ENCODE measurements around the gene CNNM4. TPM values are rescaled to one million over a fixed set of nuclear protein-coding genes. Genes with fewer than 3 reads are reported as not detected.

CNNM4 gene
- polyA plus RNA-seq, 4 donors, result 1.6 to 30.0 (median 6.8) TPM

DNA sequence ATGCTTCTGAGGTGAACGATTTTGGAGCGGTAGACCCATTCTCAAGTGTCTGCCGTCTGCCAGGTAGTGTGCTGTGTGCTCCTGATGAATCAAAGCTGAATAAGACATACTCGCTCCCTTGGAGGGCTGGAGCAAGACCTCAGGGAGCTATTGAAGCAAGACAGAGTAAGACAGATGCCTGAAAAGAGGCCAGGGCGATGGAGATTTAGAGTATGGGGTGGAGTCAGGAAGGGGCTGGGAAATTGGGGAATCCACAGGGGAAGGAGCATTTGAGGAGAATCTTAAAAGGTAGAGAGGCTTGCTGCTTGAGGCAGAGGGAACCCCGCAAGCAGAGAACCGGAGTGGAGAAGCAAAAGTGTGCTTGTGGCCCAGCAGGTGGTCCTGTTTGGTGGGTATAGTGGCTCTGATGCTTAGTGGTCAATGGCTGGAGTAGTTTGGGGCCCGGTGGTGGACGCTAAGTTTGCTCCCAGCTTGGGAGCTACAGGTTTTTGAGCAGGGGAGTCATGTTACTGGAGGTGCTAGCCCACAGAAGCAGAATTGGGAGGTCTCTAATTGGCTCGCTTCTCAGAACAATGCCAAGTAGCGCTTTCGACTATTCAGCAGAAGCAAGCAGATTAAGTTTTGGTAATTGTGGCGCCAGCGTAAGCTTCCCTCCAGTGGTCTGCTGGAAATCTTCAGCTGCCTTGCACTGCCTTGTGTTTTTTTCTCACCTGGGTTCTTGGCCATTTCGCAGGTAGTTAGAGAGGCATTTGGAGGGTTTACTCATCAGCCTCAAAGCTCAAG lies 2.0 kb downstream of the CNNM4 start:
- 8 to 19% (median 14%) methylated on average over 15 of the region's 15 CpGs for WGBS, 3 donors
- H3K27me3 ChIP-seq (ENCODE audit: control insufficient read depth in 3 of 3, insufficient read depth in 3 of 3, low read length in 3 of 3), result no peaks in the 10 kb centered on the region
- H3K9me3 ChIP-seq (ENCODE audit: control insufficient read depth in 2 of 2, insufficient read depth in 1 of 2, low read depth in 1 of 2, low read length in 1 of 2), result no peaks in the 10 kb centered on the region
- DNase-seq, result peak; percentile 21 to 40
- peaks cover 0 to 15% (median 0%) of the 10 kb centered on the region in 3 donors for H3K36me3 ChIP-seq (ENCODE audit: control insufficient read depth in 3 of 3, insufficient read depth in 2 of 3, low read depth in 1 of 3, low read length in 3 of 3)
- no peak for FAIRE-seq
- peak overlapping the region; percentile 34 to 85 (median 67) for H3K27ac ChIP-seq (ENCODE audit: low read depth in 1 of 3, low read length in 2 of 3)
- peak overlapping the region; percentile 42 to 91 (median 71) for H3K4me3 ChIP-seq (ENCODE audit: low read depth in 1 of 3, low read length in 3 of 3)
- H3K4me1 ChIP-seq (ENCODE audit: control insufficient read depth in 3 of 3, insufficient read depth in 2 of 3, low read depth in 1 of 3, low read length in 2 of 3), result peaks cover 0 to 64% (median 6%) of the 10 kb centered on the region in 3 donors

DNA sequence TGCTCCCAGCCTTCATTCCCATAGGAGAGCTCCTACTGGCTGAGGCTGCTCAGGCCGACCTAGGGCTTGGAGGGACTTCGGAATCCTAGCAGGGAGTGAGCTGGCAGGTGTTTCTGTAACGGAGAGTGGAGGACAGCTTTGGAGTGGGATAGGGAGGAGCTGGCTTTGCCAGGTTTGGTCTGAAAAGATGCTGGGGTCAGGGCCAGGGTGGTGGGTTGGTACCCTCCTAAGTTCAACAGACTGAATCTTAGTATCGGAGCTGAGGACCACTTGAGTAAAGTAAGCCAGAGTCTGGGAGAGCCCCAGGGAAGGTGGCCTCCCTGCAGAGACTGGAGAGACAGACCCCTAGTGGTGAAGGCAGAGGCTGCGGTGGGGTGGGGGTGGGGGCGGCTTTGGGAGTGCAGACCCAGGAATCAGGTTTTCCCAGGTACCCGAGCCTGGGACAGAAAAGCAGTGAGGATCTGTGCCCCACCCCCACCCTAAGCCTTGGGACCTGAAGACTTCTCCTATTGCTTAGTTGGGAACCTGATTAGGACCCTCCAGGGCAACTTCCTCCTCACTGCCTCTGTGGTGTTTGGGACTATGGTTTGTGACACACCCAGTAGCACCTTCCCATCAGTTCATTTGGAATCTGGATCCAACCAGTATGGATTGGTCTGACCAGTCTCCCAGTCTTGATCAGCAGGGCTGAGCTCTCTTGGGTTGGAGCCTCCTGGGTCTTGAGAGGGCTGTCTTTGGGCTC lies 3.0 kb downstream of the CNNM4 start:
- Histone ChIP-seq H3K4me1 (ENCODE audit: control insufficient read depth in 3 of 3, insufficient read depth in 2 of 3, low read depth in 1 of 3, low read length in 2 of 3) (peaks cover 0 to 68% (median 6%) of the 10 kb centered on the region in 3 donors), H3K36me3 (ENCODE audit: control insufficient read depth in 3 of 3, insufficient read depth in 2 of 3, low read depth in 1 of 3, low read length in 3 of 3) (peaks cover 0 to 16% (median 0%) of the 10 kb centered on the region in 3 donors), H3K27ac (ENCODE audit: low read depth in 1 of 3, low read length in 2 of 3) (peak overlapping the region; percentile 56 to 85 (median 67)), H3K9me3 (ENCODE audit: control insufficient read depth in 2 of 2, insufficient read depth in 1 of 2, low read depth in 1 of 2, low read length in 1 of 2) (no peaks in the 10 kb centered on the region), H3K4me3 (ENCODE audit: low read depth in 1 of 3, low read length in 3 of 3) (peak overlapping the region; percentile 42 to 91 (median 71)), H3K27me3 (ENCODE audit: control insufficient read depth in 3 of 3, insufficient read depth in 3 of 3, low read length in 3 of 3) (no peaks in the 10 kb centered on the region)
- 6 to 18% (median 17%) methylated on average over 7 of the region's 7 CpGs for WGBS, 3 donors
- DNase-seq, result peak; percentile 69 to 81
- FAIRE-seq, result no peak

DNA sequence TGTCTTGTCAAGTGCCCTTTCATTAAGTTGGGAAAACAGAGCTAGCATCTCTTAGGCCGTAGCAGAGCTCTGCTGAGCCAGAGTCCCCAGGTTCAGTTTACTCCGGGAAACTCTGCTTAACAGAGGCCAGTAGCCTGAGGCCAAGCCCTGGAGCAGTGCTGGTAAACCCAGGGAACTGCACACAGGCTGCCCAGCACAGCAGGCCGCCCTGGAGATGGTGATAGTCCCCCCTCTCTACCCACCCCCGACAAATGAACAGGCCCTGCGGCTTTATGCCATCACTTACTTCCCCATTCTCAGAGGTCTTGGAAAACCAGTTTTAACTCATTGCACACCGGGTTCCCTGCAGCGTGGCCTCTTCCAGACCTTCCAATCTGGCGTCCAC lies 3.5 kb downstream of the CNNM4 start:
- H3K9me3 ChIP-seq (ENCODE audit: control insufficient read depth in 2 of 2, insufficient read depth in 1 of 2, low read depth in 1 of 2, low read length in 1 of 2), result no peaks in the 10 kb centered on the region
- H3K4me3 ChIP-seq (ENCODE audit: low read depth in 1 of 3, low read length in 3 of 3), result peak overlapping the region; percentile 42 to 91 (median 71)
- DNase-seq (peak in 1 of 2 donors; percentile 54), FAIRE-seq (no peak)
- H3K27ac ChIP-seq (ENCODE audit: low read depth in 1 of 3, low read length in 2 of 3), result peak overlapping the region; percentile 56 to 85 (median 67)
- peaks cover 0 to 18% (median 0%) of the 10 kb centered on the region in 3 donors for H3K36me3 ChIP-seq (ENCODE audit: control insufficient read depth in 3 of 3, insufficient read depth in 2 of 3, low read depth in 1 of 3, low read length in 3 of 3)
- WGBS, 3 donors, result 11 to 31% (median 29%) methylated on average over 8 of the region's 8 CpGs
- peaks cover 0 to 69% (median 6%) of the 10 kb centered on the region in 3 donors for H3K4me1 ChIP-seq (ENCODE audit: control insufficient read depth in 3 of 3, insufficient read depth in 2 of 3, low read depth in 1 of 3, low read length in 2 of 3)
- no peaks in the 10 kb centered on the region for H3K27me3 ChIP-seq (ENCODE audit: control insufficient read depth in 3 of 3, insufficient read depth in 3 of 3, low read length in 3 of 3)

DNA sequence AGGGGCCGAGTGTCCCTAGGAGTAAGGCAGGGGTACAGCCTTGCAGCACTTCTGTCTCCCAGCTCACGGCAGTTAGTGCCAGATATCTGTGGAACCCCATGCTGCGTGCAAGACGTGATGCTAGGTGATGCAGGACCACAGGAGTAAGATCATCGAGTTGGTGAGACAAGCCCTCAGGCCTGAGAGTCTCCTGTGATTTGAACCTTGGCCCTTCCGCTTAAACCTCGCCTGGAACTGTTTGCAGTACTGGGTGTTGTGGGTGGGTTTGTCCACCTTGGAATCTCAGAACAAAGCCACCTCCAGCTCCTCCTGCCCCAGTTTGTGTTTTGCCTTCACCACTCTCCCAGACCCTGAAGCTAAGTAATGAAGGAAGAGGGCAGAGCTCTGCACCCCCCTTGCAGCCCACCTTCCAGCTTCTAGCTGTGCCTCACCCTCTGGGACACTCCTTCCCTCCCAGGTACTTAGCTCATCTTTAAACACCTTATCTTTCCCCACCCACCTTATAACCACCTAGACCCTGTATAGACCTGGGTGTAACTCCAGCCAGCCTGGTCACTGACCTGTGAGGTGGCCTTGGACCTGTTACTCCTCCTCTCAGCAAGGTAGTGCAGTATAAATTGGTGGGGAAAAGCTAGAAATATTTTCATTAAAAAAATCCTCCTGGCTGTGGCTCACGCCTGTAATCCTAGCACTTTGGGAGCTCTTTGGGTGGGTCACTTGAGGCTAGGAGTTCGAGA lies 6.6 kb downstream of the CNNM4 start:
- WGBS, 3 donors, result 39 to 75% (median 43%) methylated on average over 9 of the region's 9 CpGs
- no peak for FAIRE-seq
- peaks cover 0 to 56% (median 8%) of the 10 kb centered on the region in 3 donors for H3K4me1 ChIP-seq (ENCODE audit: control insufficient read depth in 3 of 3, insufficient read depth in 2 of 3, low read depth in 1 of 3, low read length in 2 of 3)

DNA sequence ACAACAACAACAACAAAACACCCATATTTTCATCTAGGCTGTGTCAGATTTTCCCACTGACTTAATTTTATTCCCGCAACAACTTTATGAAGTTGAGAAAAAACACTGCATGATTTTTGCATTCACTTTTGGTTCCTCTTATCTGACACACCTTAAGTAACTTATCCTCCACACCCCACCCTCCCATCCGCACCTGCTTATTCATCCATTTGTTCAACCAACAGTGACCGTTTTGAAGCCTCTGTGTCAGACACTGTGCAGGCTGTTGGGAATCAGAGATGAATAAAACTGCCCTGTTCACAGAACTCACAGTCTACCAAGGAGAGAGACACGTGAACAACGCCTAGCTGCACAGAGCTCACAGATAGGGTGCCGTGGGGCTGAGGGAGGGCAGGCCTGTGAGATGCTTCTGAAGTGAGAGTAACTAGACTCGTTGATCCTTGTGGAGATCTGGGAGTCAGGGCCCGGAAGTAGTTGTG lies 7.4 kb downstream of the CNNM4 start:
- H3K27ac ChIP-seq (ENCODE audit: low read depth in 1 of 3, low read length in 2 of 3), result peak overlapping the region; percentile 7 to 93 (median 43)
- no peaks in the 10 kb centered on the region for H3K9me3 ChIP-seq (ENCODE audit: control insufficient read depth in 2 of 2, insufficient read depth in 1 of 2, low read depth in 1 of 2, low read length in 1 of 2)
- H3K27me3 ChIP-seq (ENCODE audit: control insufficient read depth in 3 of 3, insufficient read depth in 3 of 3, low read length in 3 of 3), result no peaks in the 10 kb centered on the region
- H3K4me1 ChIP-seq (ENCODE audit: control insufficient read depth in 3 of 3, insufficient read depth in 2 of 3, low read depth in 1 of 3, low read length in 2 of 3), result peaks cover 0 to 48% (median 8%) of the 10 kb centered on the region in 3 donors
- H3K36me3 ChIP-seq (ENCODE audit: control insufficient read depth in 3 of 3, insufficient read depth in 2 of 3, low read depth in 1 of 3, low read length in 3 of 3), result peaks cover 0 to 37% (median 0%) of the 10 kb centered on the region in 3 donors
- DNase-seq (peak; percentile 67 to 86), FAIRE-seq (no peak)
- 21 to 57% (median 36%) methylated on average over 8 of the region's 8 CpGs for WGBS, 3 donors
- H3K4me3 ChIP-seq (ENCODE audit: low read depth in 1 of 3, low read length in 3 of 3), result no peak overlapping the region

More for the DNA sequence above, 6.6 kb downstream of the CNNM4 start:
- no peaks in the 10 kb centered on the region for H3K27me3 ChIP-seq (ENCODE audit: control insufficient read depth in 3 of 3, insufficient read depth in 3 of 3, low read length in 3 of 3)
- peaks cover 0 to 33% (median 0%) of the 10 kb centered on the region in 3 donors for H3K36me3 ChIP-seq (ENCODE audit: control insufficient read depth in 3 of 3, insufficient read depth in 2 of 3, low read depth in 1 of 3, low read length in 3 of 3)
- no peak overlapping the region for H3K4me3 ChIP-seq (ENCODE audit: low read depth in 1 of 3, low read length in 3 of 3)
- peak; percentile 57 to 72 for DNase-seq
- H3K27ac ChIP-seq (ENCODE audit: low read depth in 1 of 3, low read length in 2 of 3), result peak overlapping the region; percentile 43 to 74 (median 49)
- H3K9me3 ChIP-seq (ENCODE audit: control insufficient read depth in 2 of 2, insufficient read depth in 1 of 2, low read depth in 1 of 2, low read length in 1 of 2), result no peaks in the 10 kb centered on the region

DNA sequence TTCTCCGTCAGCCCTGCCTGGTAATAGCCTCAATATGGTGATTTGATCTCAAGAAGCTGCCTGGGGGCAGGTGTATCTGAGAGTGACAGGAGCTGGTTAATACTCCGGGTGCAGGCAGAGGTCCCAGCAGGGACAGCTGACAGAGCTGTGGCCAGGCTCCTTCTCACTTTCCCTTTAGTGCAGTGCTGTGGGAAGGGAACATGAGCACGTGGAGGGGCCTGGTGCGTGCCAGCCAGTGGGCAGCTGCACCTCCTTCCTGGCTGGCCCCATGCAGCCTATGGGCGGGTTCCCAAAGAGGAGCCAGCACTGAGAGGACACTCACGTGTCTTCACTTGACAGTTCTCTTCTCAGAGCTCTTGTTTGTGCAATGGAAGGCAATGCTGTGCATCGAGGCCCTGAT lies 9.1 kb downstream of the CNNM4 start:
- DNase-seq (no peak), FAIRE-seq (no peak)
- 50 to 63% (median 62%) methylated on average over 7 of the region's 7 CpGs for WGBS, 3 donors
- H3K4me3 ChIP-seq (ENCODE audit: low read depth in 1 of 3, low read length in 3 of 3), result no peak overlapping the region
- H3K9me3 ChIP-seq (ENCODE audit: control insufficient read depth in 2 of 2, insufficient read depth in 1 of 2, low read depth in 1 of 2, low read length in 1 of 2), result no peaks in the 10 kb centered on the region
- no peaks in the 10 kb centered on the region for H3K27me3 ChIP-seq (ENCODE audit: control insufficient read depth in 3 of 3, insufficient read depth in 3 of 3, low read length in 3 of 3)
- H3K27ac ChIP-seq (ENCODE audit: low read depth in 1 of 3, low read length in 2 of 3), result no peak overlapping the region
- H3K4me1 ChIP-seq (ENCODE audit: control insufficient read depth in 3 of 3, insufficient read depth in 2 of 3, low read depth in 1 of 3, low read length in 2 of 3), result peaks cover 0 to 39% (median 4%) of the 10 kb centered on the region in 3 donors
- peaks cover 0 to 37% (median 0%) of the 10 kb centered on the region in 3 donors for H3K36me3 ChIP-seq (ENCODE audit: control insufficient read depth in 3 of 3, insufficient read depth in 2 of 3, low read depth in 1 of 3, low read length in 3 of 3)

DNA sequence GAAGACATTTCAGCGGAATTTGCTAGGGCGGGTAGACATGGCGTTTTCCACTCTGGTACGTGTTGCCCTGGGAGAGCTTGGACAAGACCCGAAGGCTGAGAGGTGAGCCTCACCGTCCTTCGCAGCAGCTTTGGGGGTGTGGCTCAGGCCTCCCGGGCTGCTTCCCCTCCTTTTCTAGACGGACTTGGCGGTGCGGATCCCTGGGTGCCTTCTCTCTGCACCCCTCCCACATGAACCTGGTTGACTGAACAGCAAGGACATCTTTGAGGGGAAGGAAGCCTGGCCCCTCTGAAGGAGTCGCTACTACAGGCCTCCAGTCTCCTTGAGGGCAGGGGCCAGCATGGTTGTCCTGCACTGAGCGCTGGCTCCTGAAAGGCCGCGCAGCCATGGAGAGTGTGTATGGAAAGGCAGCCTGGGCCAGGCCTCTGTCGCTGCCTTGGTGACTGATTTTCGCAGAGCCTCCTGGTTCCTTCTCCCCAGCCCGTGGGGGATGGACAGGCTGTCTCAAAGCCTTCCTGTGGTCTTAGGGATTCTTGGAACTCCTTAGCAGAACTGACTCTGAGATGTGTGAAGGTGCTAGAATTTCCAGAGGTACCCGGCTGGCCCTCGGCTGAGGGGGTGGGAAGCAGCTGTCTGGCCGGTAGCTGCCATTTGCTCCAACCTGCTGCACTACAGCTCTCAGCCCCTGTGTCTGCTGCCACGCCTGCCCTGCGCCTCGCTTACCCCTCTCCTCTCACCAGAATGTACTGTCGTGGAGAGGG lies 9.9 kb downstream of the CNNM4 start:
- Histone ChIP-seq H3K27me3 (ENCODE audit: control insufficient read depth in 3 of 3, insufficient read depth in 3 of 3, low read length in 3 of 3) (no peaks in the 10 kb centered on the region), H3K27ac (ENCODE audit: low read depth in 1 of 3, low read length in 2 of 3) (no peak overlapping the region), H3K9me3 (ENCODE audit: control insufficient read depth in 2 of 2, insufficient read depth in 1 of 2, low read depth in 1 of 2, low read length in 1 of 2) (no peaks in the 10 kb centered on the region), H3K4me1 (ENCODE audit: control insufficient read depth in 3 of 3, insufficient read depth in 2 of 3, low read depth in 1 of 3, low read length in 2 of 3) (peaks cover 0 to 39% (median 4%) of the 10 kb centered on the region in 3 donors), H3K4me3 (ENCODE audit: low read depth in 1 of 3, low read length in 3 of 3) (no peak overlapping the region), H3K36me3 (ENCODE audit: control insufficient read depth in 3 of 3, insufficient read depth in 2 of 3, low read depth in 1 of 3, low read length in 3 of 3) (peaks cover 0 to 34% (median 0%) of the 10 kb centered on the region in 3 donors)
- DNase-seq, result no peak
- 87 to 90% (median 89%) methylated on average over 25 of the region's 25 CpGs for WGBS, 3 donors
- no peak for FAIRE-seq
